Astrocyte (in vitro differentiated cells and primary cell): ENCODE measurements around the gene HPD. TPM values are rescaled to one million over a fixed set of nuclear protein-coding genes. Genes with fewer than 3 reads are reported as not detected.
A peak's percentile ranks its signal among the peaks of the same experiment; 100 is the strongest.
"Not testable (repeated sequence)": the region's sequence is repeated elsewhere in the genome, so short reads cannot be mapped to it uniquely, and the experiment has no call there.

Source experiments
- DNase-seq: peaks from one replicate; pipeline ENCODE4 v3.0.0-alpha.2; 2010; ENCODE audit warnings: low read depth
- FAIRE-seq: peaks from 2 replicates; lab custom pipeline; 2011; peaks lifted over from hg19 to GRCh38; lab: Jason Lieb, UNC
- H2AFZ ChIP-seq: 2 replicates; pipeline ENCODE4 v1.6.0; 2012; ENCODE audit warnings: low read depth, low read length, inconsistent platforms
- H3K27ac ChIP-seq: 2 replicates; pipeline ENCODE4 v1.5.1; 2011; ENCODE audit warnings: low read depth, low read length, inconsistent platforms
- H3K27me3 ChIP-seq: 2 replicates; pipeline ENCODE4 v1.6.0; 2011; ENCODE audit warnings: low read length, inconsistent platforms; ENCODE audit not compliant: insufficient read depth
- H3K36me3 ChIP-seq: 2 replicates; pipeline ENCODE4 v1.5.1; 2011; ENCODE audit warnings: low read length, inconsistent platforms; ENCODE audit not compliant: insufficient read depth
- H3K4me1 ChIP-seq: 2 replicates; pipeline ENCODE4 v1.5.1; 2011; ENCODE audit warnings: low read length, inconsistent platforms; ENCODE audit not compliant: insufficient read depth
- H3K4me2 ChIP-seq: 2 replicates; pipeline ENCODE4 v1.6.0; 2012; ENCODE audit warnings: low read length, inconsistent platforms
- H3K4me3 ChIP-seq: 2 replicates; pipeline ENCODE4 v1.5.1; 2011; ENCODE audit warnings: low read depth, mild to moderate bottlenecking, low read length, inconsistent platforms; ENCODE audit not compliant: insufficient read depth
- H3K79me2 ChIP-seq: 2 replicates; pipeline ENCODE4 v1.6.0; 2012; ENCODE audit warnings: mild to moderate bottlenecking, low read length, inconsistent platforms; ENCODE audit not compliant: insufficient read depth
- H3K9ac ChIP-seq: 2 replicates; pipeline ENCODE4 v1.6.0; 2012; ENCODE audit warnings: mild to moderate bottlenecking, low read length, inconsistent platforms
- H3K9me3 ChIP-seq: 2 replicates; pipeline ENCODE4 v1.5.1; 2012; ENCODE audit warnings: low read depth, mild to moderate bottlenecking, low read length, inconsistent platforms; ENCODE audit not compliant: insufficient read depth
- H4K20me1 ChIP-seq: 2 replicates; pipeline ENCODE4 v1.6.0; 2012; ENCODE audit warnings: low read length, inconsistent platforms; ENCODE audit not compliant: insufficient read depth
- H3K27ac Mint-ChIP-seq: one replicate; pipeline ENCODE4 v1.8.0; 2021; ENCODE audit warnings: mild to moderate bottlenecking, mixed read lengths; ENCODE audit not compliant: unreplicated experiment
- H3K27me3 Mint-ChIP-seq: one replicate; pipeline ENCODE4 v1.8.0; 2021; ENCODE audit warnings: low read depth, mixed read lengths; ENCODE audit not compliant: unreplicated experiment
- H3K36me3 Mint-ChIP-seq: one replicate; pipeline ENCODE4 v1.8.0; 2021; ENCODE audit warnings: low read depth, mixed read lengths; ENCODE audit not compliant: unreplicated experiment
- H3K4me1 Mint-ChIP-seq: one replicate; pipeline ENCODE4 v1.8.0; 2021; ENCODE audit warnings: low read depth, mixed read lengths; ENCODE audit not compliant: unreplicated experiment
- H3K4me3 Mint-ChIP-seq: one replicate; pipeline ENCODE4 v1.8.0; 2021; ENCODE audit warnings: mild to moderate bottlenecking, moderate library complexity, mixed read lengths; ENCODE audit not compliant: unreplicated experiment
- H3K9me3 Mint-ChIP-seq: one replicate; pipeline ENCODE4 v1.8.0; 2021; ENCODE audit warnings: mild to moderate bottlenecking, mixed read lengths; ENCODE audit not compliant: unreplicated experiment
- EZH2 ChIP-seq: IDR thresholded peaks from 2 replicates; pipeline ENCODE4 v1.6.1; 2012; ENCODE audit warnings: mild to moderate bottlenecking, low read length, inconsistent platforms; ENCODE audit not compliant: insufficient read depth
- total RNA-seq: library from RNA; stranded (reverse); gene quantifications from 2 replicates; pipeline ENCODE4 v1.2.1, GENCODE V29; 2021
- TF ChIP-seq, protein P1 (sequence below): IDR thresholded peaks from 2 replicates; pipeline ENCODE4 v1.5.1; 2011; ENCODE audit warnings: low read depth, mild to moderate bottlenecking, inconsistent platforms, low read length, moderate library complexity; ENCODE audit not compliant: insufficient read depth

The HPD gene
- total RNA-seq, 1 donor from 2014 or later, result not detected

DNA sequence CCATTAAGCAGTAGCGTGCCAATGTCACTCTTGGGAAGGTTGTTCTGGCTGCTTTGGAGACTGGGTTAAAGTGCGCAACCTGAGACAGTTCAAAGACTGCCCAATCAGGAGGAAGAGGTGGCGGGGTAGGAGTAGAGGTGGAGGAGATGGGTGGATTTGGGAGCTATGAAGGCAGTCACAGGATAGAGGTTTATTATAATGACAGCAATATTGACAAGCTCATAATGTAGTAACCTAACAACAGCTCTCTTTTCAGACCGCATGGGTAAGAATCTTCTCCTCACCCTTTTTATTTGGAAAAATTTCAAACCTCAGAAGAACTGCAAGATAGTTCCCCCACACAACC is 24.6 kb upstream of the HPD start:
- Mint-ChIP-seq H3K36me3 (no peaks in the 10 kb centered on the region), H3K9me3 (no peaks in the 10 kb centered on the region), H3K27me3 (no peaks in the 10 kb centered on the region), H3K27ac (no peak overlapping the region), H3K4me1 (no peaks in the 10 kb centered on the region), H3K4me3 (no peak overlapping the region)
- DNase-seq (no peak), FAIRE-seq (no peak)
- H3K79me2 ChIP-seq, result no peaks in the 10 kb centered on the region
- peak overlapping the region; percentile 26 for H2AFZ ChIP-seq
- no peak overlapping the region for H3K4me3 ChIP-seq
- no peaks in the 10 kb centered on the region for H3K36me3 ChIP-seq
- H3K9me3 ChIP-seq, result no peaks in the 10 kb centered on the region
- no peak for TF ChIP-seq EZH2
- TF ChIP-seq, protein P1, sequence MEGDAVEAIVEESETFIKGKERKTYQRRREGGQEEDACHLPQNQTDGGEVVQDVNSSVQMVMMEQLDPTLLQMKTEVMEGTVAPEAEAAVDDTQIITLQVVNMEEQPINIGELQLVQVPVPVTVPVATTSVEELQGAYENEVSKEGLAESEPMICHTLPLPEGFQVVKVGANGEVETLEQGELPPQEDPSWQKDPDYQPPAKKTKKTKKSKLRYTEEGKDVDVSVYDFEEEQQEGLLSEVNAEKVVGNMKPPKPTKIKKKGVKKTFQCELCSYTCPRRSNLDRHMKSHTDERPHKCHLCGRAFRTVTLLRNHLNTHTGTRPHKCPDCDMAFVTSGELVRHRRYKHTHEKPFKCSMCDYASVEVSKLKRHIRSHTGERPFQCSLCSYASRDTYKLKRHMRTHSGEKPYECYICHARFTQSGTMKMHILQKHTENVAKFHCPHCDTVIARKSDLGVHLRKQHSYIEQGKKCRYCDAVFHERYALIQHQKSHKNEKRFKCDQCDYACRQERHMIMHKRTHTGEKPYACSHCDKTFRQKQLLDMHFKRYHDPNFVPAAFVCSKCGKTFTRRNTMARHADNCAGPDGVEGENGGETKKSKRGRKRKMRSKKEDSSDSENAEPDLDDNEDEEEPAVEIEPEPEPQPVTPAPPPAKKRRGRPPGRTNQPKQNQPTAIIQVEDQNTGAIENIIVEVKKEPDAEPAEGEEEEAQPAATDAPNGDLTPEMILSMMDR, result no peak
- no peaks in the 10 kb centered on the region for H3K4me1 ChIP-seq
- H3K27ac ChIP-seq, result no peak overlapping the region
- H3K27me3 ChIP-seq, result no peaks in the 10 kb centered on the region
- no peak overlapping the region for H3K4me2 ChIP-seq
- no peak overlapping the region for H3K9ac ChIP-seq
- no peaks in the 10 kb centered on the region for H4K20me1 ChIP-seq

GRCh38 chr12:121876080-121876447 is 17.4 kb upstream of the HPD start:
- not testable (repeated sequence) for H3K4me1 Mint-ChIP-seq, DNase-seq, H2AFZ ChIP-seq, H3K9me3 ChIP-seq, H3K27ac ChIP-seq, H3K4me1 ChIP-seq, H3K27ac Mint-ChIP-seq, H3K27me3 Mint-ChIP-seq, H3K4me3 ChIP-seq, H3K4me2 ChIP-seq, FAIRE-seq, H3K4me3 Mint-ChIP-seq, H3K79me2 ChIP-seq, H3K36me3 ChIP-seq, H3K9ac ChIP-seq, H3K27me3 ChIP-seq, H3K9me3 Mint-ChIP-seq, H3K36me3 Mint-ChIP-seq, H4K20me1 ChIP-seq

- Mint-ChIP-seq H3K36me3 (no peaks in the 10 kb centered on the region), H3K4me3 (no peak overlapping the region), H3K4me1 (peaks cover 6% of the 10 kb centered on the region), H3K27ac (no peak overlapping the region), H3K27me3 (peaks cover 4% of the 10 kb centered on the region), H3K9me3 (no peaks in the 10 kb centered on the region)
- Histone ChIP-seq H3K27ac (no peak overlapping the region), H3K36me3 (no peaks in the 10 kb centered on the region), H3K4me1 (peaks cover 6% of the 10 kb centered on the region), H3K4me2 (no peak overlapping the region), H3K4me3 (no peak overlapping the region), H2AFZ (no peak overlapping the region), H4K20me1 (no peaks in the 10 kb centered on the region), H3K79me2 (no peaks in the 10 kb centered on the region), H3K27me3 (no peaks in the 10 kb centered on the region), H3K9me3 (no peaks in the 10 kb centered on the region), H3K9ac (no peak overlapping the region)
- TF ChIP-seq EZH2, result no peak
- TF ChIP-seq, protein P1, result no peak
- FAIRE-seq (no peak), DNase-seq (no peak)
Observed at GRCh38 chr12:121875582-121875981, 16.9 kb upstream of the HPD start.
